GF-D8 (cell line): Measurements from ENCODE around the gene CFAP77.
"Not testable (repeated sequence)": the region's sequence is repeated elsewhere in the genome, so short reads cannot be mapped to it uniquely, and the experiment has no call there.

Experiments
- DNase-seq: peaks from one replicate; lab custom pipeline; 2025; lab: John Stamatoyannopoulos, UW

Gene CFAP77

GRCh38 chr9:132547976-132548730, 138.1 kb downstream of the CFAP77 start:
- no peak for DNase-seq

GRCh38 chr9:132548751-132549640, 139.0 kb downstream of the CFAP77 start:
- DNase-seq: no peak

GRCh38 chr9:132551556-132551955, 141.5 kb downstream of the CFAP77 start:
- no peak for DNase-seq

- DNase-seq: no peak
These were observed 142.0 kb downstream of the CFAP77 start for GRCh38 chr9:132552041-132552440.

GRCh38 chr9:132554755-132555154, 144.7 kb downstream of the CFAP77 start:
- no peak for DNase-seq

GRCh38 chr9:132555528-132555927, 145.5 kb downstream of the CFAP77 start:
- DNase-seq: no peak

GRCh38 chr9:132556235-132556634, 146.2 kb downstream of the CFAP77 start:
- DNase-seq: no peak

- no peak for DNase-seq
These were observed 146.7 kb downstream of the CFAP77 start for GRCh38 chr9:132556714-132557113.

GRCh38 chr9:132557159-132557558, 147.1 kb downstream of the CFAP77 start:
- DNase-seq: no peak

GRCh38 chr9:132559711-132560110, 149.7 kb downstream of the CFAP77 start:
- DNase-seq: no peak

GRCh38 chr9:132560616-132561202, 150.7 kb downstream of the CFAP77 start:
- no peak for DNase-seq

GRCh38 chr9:132562306-132562573, 152.2 kb downstream of the CFAP77 start:
- no peak for DNase-seq

GRCh38 chr9:132564526-132564925, 154.5 kb downstream of the CFAP77 start:
- no peak for DNase-seq

GRCh38 chr9:132568787-132569186, 158.8 kb downstream of the CFAP77 start:
- not testable (repeated sequence) for DNase-seq

GRCh38 chr9:132571806-132572600, 162.0 kb downstream of the CFAP77 start:
- DNase-seq: no peak

- DNase-seq: no peak
These were observed 162.9 kb downstream of the CFAP77 start for GRCh38 chr9:132572921-132573320.

GRCh38 chr9:132575005-132575609, 165.1 kb downstream of the CFAP77 start:
- no peak for DNase-seq

GRCh38 chr9:132575811-132576210, 165.8 kb downstream of the CFAP77 start:
- DNase-seq: no peak

GRCh38 chr9:132577119-132577518, 167.1 kb downstream of the CFAP77 start:
- no peak for DNase-seq

GRCh38 chr9:132578367-132578932, 168.4 kb downstream of the CFAP77 start:
- DNase-seq: no peak

- DNase-seq: no peak
These were observed 169.4 kb downstream of the CFAP77 start for GRCh38 chr9:132579427-132579798.
